RWPE1 (cell line): Measurements from ENCODE around the gene GRAP2.

ENCODE experiments used
- CTCF ChIA-PET: fragments of 350-600 bp; sonication (Branson Sonifier 250); formaldehyde crosslinking; extraction: SDS; loops from one replicate; lab custom pipeline; 2021; lab: Yijun Ruan, JAX
- POLR2A ChIA-PET: fragments of 400-600 bp; formaldehyde crosslinking; extraction: SDS; loops from one replicate; lab custom pipeline; 2020; ENCODE audit warnings: antibody characterized with exemption; ENCODE audit not compliant: low non-redundant PET; lab: Yijun Ruan, JAX
- DNase-seq: peaks from one replicate; pipeline ENCODE4 v3.0.0; 2012; ENCODE audit warnings: low spot score
- H3K27ac ChIP-seq: fragments of 450-650 bp; 2 replicates; pipeline ENCODE4 v1.5.1; 2017
- TF ChIP-seq, protein P1 (sequence below): fragments of 450-650 bp; conservative IDR thresholded peaks from 2 replicates; pipeline ENCODE4 v1.5.1; 2017; ENCODE audit warnings: low read depth, mild to moderate bottlenecking

GRAP2 gene

GRCh38 chr22:39955675-39956074 is 54.8 kb downstream of the GRAP2 start:
- DNase-seq = no peak
- CTCF ChIA-PET = no interaction called here
- POLR2A ChIA-PET = no interaction called here
- TF ChIP-seq, protein P1, sequence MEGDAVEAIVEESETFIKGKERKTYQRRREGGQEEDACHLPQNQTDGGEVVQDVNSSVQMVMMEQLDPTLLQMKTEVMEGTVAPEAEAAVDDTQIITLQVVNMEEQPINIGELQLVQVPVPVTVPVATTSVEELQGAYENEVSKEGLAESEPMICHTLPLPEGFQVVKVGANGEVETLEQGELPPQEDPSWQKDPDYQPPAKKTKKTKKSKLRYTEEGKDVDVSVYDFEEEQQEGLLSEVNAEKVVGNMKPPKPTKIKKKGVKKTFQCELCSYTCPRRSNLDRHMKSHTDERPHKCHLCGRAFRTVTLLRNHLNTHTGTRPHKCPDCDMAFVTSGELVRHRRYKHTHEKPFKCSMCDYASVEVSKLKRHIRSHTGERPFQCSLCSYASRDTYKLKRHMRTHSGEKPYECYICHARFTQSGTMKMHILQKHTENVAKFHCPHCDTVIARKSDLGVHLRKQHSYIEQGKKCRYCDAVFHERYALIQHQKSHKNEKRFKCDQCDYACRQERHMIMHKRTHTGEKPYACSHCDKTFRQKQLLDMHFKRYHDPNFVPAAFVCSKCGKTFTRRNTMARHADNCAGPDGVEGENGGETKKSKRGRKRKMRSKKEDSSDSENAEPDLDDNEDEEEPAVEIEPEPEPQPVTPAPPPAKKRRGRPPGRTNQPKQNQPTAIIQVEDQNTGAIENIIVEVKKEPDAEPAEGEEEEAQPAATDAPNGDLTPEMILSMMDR = no peak
- H3K27ac ChIP-seq = no peak overlapping the region

DNA sequence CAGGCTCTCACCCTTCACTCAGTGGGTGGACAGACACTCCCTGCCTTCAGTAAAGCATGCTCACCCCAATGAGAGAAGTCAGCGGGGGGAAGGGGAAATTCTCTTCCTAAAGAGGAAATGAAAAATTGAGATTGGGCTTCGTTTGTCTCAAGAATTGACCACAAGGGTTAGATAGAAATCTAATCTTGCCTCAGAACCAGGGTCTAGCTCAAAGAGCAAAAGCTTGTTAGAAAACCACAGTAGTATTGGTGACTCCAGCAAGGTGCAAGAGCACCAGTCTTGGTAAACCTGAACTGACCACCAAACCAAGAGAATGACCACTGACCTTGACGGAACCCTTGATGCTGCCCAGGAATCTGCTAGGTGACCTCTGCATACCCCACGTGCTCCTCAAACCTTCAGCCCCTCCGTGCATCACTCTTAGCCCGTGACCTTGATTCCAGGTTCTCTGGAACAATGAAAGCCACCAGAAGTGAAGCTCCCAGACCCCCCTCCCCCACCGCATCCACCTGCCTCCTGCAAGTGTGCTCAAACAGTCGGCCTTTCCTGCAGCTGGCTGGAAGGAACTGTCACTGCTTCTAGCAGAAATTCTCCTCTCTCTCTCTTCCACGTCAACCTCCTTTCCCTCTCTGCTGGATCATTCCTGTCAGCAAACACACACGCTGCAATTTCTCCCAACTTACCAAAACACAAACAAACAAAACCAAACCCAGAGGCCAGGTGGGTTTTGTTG is 56.2 kb downstream of the GRAP2 start:
- POLR2A ChIA-PET = no interaction called here
- no peak overlapping the region for H3K27ac ChIP-seq
- CTCF ChIA-PET = no interaction called here
- DNase-seq = no peak
- TF ChIP-seq, protein P1 = no peak

- ChIA-PET CTCF (no interaction called here), POLR2A (no interaction called here)
- no peak for DNase-seq
- no peak overlapping the region for H3K27ac ChIP-seq
- TF ChIP-seq, protein P1 = no peak
These were observed 57.3 kb downstream of the GRAP2 start for GRCh38 chr22:39958009-39958711.

- DNase-seq = no peak
- ChIA-PET CTCF (interaction anchor here (0.6 to 0.7 kb wide), 4 partner anchors 37 to 236 kb away, joined by 3 to 4 read pairs (median 4); no protein-coding TSS in a partner anchor), POLR2A (no interaction called here)
- H3K27ac ChIP-seq = no peak overlapping the region
- TF ChIP-seq, protein P1 = no peak
These were observed 58.2 kb downstream of the GRAP2 start for GRCh38 chr22:39958949-39959639.

- ChIA-PET CTCF (interaction anchor here (0.6 to 0.7 kb wide), 4 partner anchors 36 to 237 kb away, joined by 3 to 4 read pairs (median 4); no protein-coding TSS in a partner anchor), POLR2A (no interaction called here)
- H3K27ac ChIP-seq = no peak within 1 kb of the TSS
- TF ChIP-seq, protein P1 = no peak
- peak; percentile 20 for DNase-seq
These were observed 59.0 kb downstream of the GRAP2 start, which contains the start of gene TMA7B for GRCh38 chr22:39959640-39960447. TSS of gene TMA7B (plus strand) at chr22:39960397. CDS start at chr22:39964375, 3,978 bp downstream.
